ENCODE measurements around the gene FYTTD1. TPM values are rescaled to one million over a fixed set of nuclear protein-coding genes. Genes with fewer than 3 reads are reported as not detected.

Gene FYTTD1
- polyA plus RNA-seq, 1 donor from 2014 or later = 87.0 TPM

- H3K9ac ChIP-seq (ENCODE audit: low read length) = no peak overlapping the region
- H3F3A ChIP-seq (ENCODE audit: insufficient read depth, low read length, poor library complexity, severe bottlenecking) = no peaks in the 10 kb centered on the region
- H3K9me3 ChIP-seq (ENCODE audit: low read length) = no peaks in the 10 kb centered on the region
- no peak overlapping the region for H3K27ac ChIP-seq (ENCODE audit: low read length)
- H4K20me1 ChIP-seq (ENCODE audit: insufficient read depth) = no peaks in the 10 kb centered on the region
- no peak overlapping the region for H3K4me2 ChIP-seq (ENCODE audit: low read length)
- no peaks in the 10 kb centered on the region for H3K9me2 ChIP-seq (ENCODE audit: insufficient read depth, low read length)
- H3K4me3 ChIP-seq (ENCODE audit: low read length) = no peak overlapping the region
- no peaks in the 10 kb centered on the region for H3K79me2 ChIP-seq (replicated peaks; ENCODE audit: insufficient read depth, low read length)
- H3K36me3 ChIP-seq (ENCODE audit: insufficient read depth, low read length) = no peaks in the 10 kb centered on the region
- TF ChIP-seq POLR2AphosphoS5 (IDR thresholded peaks at IDR 0.05) (no peak), TAF1 (IDR thresholded peaks at IDR 0.05; ENCODE audit: low read depth) (no peak), SMC3 (conservative IDR thresholded peaks at IDR 0.05; ENCODE audit: poor library complexity) (no peak), CTCF (IDR thresholded peaks at IDR 0.05; ENCODE audit: poor library complexity, severe bottlenecking) (no peak), REST (IDR thresholded peaks at IDR 0.05; ENCODE audit: borderline replicate concordance) (no peak), MXI1 (conservative IDR thresholded peaks at IDR 0.05; ENCODE audit: poor library complexity, severe bottlenecking) (no peak), EP300 (conservative IDR thresholded peaks at IDR 0.05; ENCODE audit: poor library complexity, severe bottlenecking) (no peak), EZH2 (IDR thresholded peaks at IDR 0.05; ENCODE audit: borderline replicate concordance, insufficient read depth, low read length, poor library complexity, severe bottlenecking) (no peak), RAD21 (conservative IDR thresholded peaks at IDR 0.05) (no peak)
- no peaks in the 10 kb centered on the region for H3K27me3 ChIP-seq (ENCODE audit: insufficient read depth, low read depth, low read length)
- H2AFZ ChIP-seq (ENCODE audit: low read depth, low read length) = no peak overlapping the region
These were observed 71.1 kb downstream of the FYTTD1 start for GRCh38 chr3:197820550-197821335.

GRCh38 chr3:197829397-197830045, 79.8 kb downstream of the FYTTD1 start:
- Histone ChIP-seq H3K4me2 (ENCODE audit: low read length) (no peak overlapping the region), H3K36me3 (ENCODE audit: insufficient read depth, low read length) (peaks cover 10% of the 10 kb centered on the region), H3K79me2 (replicated peaks; ENCODE audit: insufficient read depth, low read length) (no peaks in the 10 kb centered on the region), H3K27me3 (ENCODE audit: insufficient read depth, low read depth, low read length) (no peaks in the 10 kb centered on the region), H2AFZ (ENCODE audit: low read depth, low read length) (no peak overlapping the region), H3K27ac (ENCODE audit: low read length) (no peak overlapping the region), H3K9me3 (ENCODE audit: low read length) (no peaks in the 10 kb centered on the region), H4K20me1 (ENCODE audit: insufficient read depth) (no peaks in the 10 kb centered on the region), H3F3A (ENCODE audit: insufficient read depth, low read length, poor library complexity, severe bottlenecking) (no peaks in the 10 kb centered on the region), H3K9ac (ENCODE audit: low read length) (no peak overlapping the region), H3K9me2 (ENCODE audit: insufficient read depth, low read length) (no peaks in the 10 kb centered on the region), H3K4me3 (ENCODE audit: low read length) (no peak overlapping the region)
- TF ChIP-seq TAF1 (IDR thresholded peaks at IDR 0.05; ENCODE audit: low read depth) = no peak
- TF ChIP-seq RAD21 (conservative IDR thresholded peaks at IDR 0.05) = no peak
- no peak for TF ChIP-seq EZH2 (IDR thresholded peaks at IDR 0.05; ENCODE audit: borderline replicate concordance, insufficient read depth, low read length, poor library complexity, severe bottlenecking)
- no peak for TF ChIP-seq REST (IDR thresholded peaks at IDR 0.05; ENCODE audit: borderline replicate concordance)
- TF ChIP-seq POLR2AphosphoS5 (IDR thresholded peaks at IDR 0.05) = no peak
- TF ChIP-seq EP300 (conservative IDR thresholded peaks at IDR 0.05; ENCODE audit: poor library complexity, severe bottlenecking) = no peak
- TF ChIP-seq MXI1 (conservative IDR thresholded peaks at IDR 0.05; ENCODE audit: poor library complexity, severe bottlenecking) = no peak
- no peak for TF ChIP-seq SMC3 (conservative IDR thresholded peaks at IDR 0.05; ENCODE audit: poor library complexity)
- TF ChIP-seq CTCF (IDR thresholded peaks at IDR 0.05; ENCODE audit: poor library complexity, severe bottlenecking) = no peak

Measured in neural cell (in vitro differentiated cells).